HG02840 (cell line): ENCODE results near the gene NFATC2IP.
A peak's percentile ranks its signal among the peaks of the same experiment; 100 is the strongest.

Experiments
- ATAC-seq: cut with Tn5 transposase; IDR thresholded peaks from one replicate; pipeline ENCODE4 v1.9.1; 2021; ENCODE audit warnings: mild to moderate bottlenecking, moderate library complexity, moderate number of reproducible peaks; ENCODE audit not compliant: unreplicated experiment, low FRiP score

Gene NFATC2IP

GRCh38 chr16:28950648-28951409 lies at the start of gene NFATC2IP:
NFATC2IP (plus strand) TSS chr16:28950937; CDS start chr16:28951012, 75 bp downstream.
- peak; percentile 93 for ATAC-seq

- no peak for ATAC-seq
Observed at GRCh38 chr16:28901862-28902261, 48.9 kb upstream of the NFATC2IP start.

DNA sequence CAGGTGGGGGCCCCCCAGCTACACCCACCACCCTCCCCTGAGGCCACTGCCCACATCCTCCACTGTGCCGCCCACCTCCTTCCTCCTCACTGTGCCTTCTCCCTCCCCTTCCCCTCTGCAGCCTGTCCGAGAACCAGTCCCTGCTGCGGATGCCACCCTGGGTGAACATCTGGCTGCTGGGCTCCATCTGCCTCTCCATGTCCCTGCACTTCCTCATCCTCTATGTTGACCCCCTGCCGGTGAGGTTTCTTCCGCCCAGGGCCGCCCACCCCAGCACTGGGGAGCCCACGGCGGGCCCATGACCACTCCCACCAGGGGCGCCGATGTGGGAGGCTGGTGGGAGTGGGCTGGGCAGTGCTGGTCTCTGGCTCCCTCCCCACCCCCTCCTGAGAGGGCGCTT lies 47.8 kb upstream of the NFATC2IP start:
- ATAC-seq = no peak

GRCh38 chr16:28903344-28904042 lies 47.2 kb upstream of the NFATC2IP start:
- no peak for ATAC-seq

- ATAC-seq = no peak
Observed at GRCh38 chr16:28904363-28904762, 46.4 kb upstream of the NFATC2IP start.

- ATAC-seq = no peak
Observed at GRCh38 chr16:28904828-28905227, 45.9 kb upstream of the NFATC2IP start.

DNA sequence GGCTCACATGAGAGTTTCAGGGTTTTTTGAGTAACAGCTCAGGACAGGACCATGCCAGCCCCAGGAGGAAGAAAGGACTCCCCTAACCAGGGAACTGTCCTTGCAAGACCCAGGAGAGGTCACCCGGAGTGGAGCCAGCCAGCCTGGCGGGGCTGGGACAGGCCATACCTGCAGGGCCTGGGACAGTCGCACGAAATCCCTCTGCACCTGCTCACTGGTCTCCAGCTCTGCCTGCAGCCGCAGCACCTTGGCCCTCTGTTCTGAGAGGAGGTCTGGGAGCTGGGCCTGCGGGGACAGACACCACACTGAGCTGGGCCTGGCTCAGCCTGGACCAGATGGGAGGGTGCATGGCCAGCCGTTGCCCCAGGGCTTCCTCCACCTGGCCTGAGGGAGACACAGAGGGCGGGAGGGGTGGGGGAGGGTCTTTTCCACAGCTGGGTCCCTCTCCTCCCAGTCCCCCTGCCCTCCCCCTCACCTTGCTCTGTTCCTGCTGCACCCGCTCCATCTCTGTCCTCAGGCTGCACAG lies 45.4 kb upstream of the NFATC2IP start:
- no peak for ATAC-seq

- ATAC-seq = no peak
Observed at GRCh38 chr16:28905800-28906372, 44.9 kb upstream of the NFATC2IP start.

DNA sequence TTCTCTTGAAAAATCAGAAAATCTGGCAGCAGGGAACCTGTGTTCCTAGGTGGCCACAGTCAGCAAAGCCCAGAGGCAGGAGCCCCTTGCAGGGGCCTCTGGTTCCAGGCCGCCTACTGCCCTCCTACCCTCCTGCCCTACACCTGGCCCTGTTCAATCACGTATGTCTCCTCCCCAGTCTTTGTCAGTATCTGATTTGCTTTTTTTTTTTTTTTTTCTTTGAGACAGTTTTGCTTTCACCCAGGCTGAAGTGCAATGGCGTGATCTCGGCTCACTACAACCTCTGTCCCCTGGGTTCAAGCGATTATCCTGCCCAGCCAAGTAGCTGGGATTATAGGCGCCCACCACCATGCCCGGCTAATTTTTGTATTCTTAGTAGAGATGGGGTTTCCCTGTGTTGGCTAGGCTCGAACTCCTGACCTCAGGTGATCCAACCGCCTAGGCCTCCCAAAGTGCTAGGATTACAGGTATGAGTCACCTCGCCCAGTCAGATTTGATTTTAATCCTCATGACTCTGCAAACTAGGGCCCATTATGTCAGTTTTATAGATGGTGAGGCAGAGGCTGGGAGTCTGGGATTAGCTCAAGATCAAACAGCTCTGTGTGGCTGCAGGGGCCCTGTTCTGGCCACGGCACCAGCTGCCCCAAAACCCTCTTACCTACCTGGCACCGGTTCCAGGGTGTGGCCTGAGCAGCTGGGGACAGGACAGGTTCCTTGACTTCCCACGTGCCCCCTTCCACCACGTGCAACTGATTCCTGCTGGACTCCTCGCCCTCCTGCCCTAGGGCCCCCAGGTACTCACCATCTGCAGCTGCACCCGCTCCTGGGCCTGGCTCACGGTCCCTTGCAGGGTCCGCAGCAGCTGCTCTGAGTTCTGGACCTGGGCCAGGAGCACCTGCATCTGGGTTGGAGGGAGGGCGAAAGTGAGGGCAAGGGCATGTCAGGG lies 40.4 kb upstream of the NFATC2IP start:
- ATAC-seq = no peak

- ATAC-seq = no peak
Observed at GRCh38 chr16:28912558-28912957, 38.2 kb upstream of the NFATC2IP start.

GRCh38 chr16:28913946-28914724 lies 36.6 kb upstream of the NFATC2IP start:
- no peak for ATAC-seq

- no peak for ATAC-seq
Observed at GRCh38 chr16:28915181-28915580, 35.6 kb upstream of the NFATC2IP start.

- no peak for ATAC-seq
Observed at GRCh38 chr16:28917095-28917494, 33.6 kb upstream of the NFATC2IP start.

GRCh38 chr16:28918698-28919097 lies 32.0 kb upstream of the NFATC2IP start:
- no peak for ATAC-seq

DNA sequence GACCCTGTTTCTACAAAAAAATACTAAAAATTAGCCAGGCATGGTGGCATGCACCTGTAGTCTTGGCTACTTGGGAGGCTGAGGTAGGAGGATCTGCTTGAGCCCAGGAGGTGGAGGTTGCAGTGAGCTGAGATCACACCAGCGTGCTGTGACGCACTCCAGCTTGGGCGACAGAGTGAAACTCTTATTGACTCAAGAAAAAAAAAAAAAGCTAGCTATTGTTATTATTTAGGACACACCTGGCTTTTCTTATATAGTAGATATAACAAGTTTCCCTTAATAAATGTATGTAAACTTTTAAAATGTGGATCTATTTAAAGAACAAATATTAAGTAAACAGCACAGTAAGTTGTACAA lies 27.5 kb upstream of the NFATC2IP start:
- no peak for ATAC-seq

- peak; percentile 42 for ATAC-seq
Observed at GRCh38 chr16:28923652-28924398, 26.9 kb upstream of the NFATC2IP start.

DNA sequence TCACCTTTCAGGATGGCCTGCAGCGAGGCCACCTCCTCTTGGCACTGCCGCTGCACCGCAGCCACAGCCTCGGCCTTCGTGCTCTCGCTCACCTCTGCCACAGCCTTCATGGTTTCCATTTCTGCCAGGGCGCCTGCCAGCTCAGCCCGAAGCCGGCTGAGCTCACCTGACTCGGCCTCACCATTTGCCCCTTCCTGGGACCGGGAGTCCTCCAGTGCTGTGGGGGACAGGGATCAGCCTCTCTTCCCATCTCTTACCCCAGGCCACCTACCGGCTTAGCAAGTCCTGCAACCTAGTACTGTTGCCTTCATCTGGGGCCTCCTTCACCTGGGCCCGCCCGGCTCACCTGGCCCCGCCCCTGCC lies 26.4 kb upstream of the NFATC2IP start:
- ATAC-seq = peak; percentile 10

- ATAC-seq = peak; percentile 55
Observed at GRCh38 chr16:28924762-28925385, 25.9 kb upstream of the NFATC2IP start, which contains the start of gene RABEP2. RABEP2 (minus strand) TSS chr16:28925238; CDS start chr16:28925163, 75 bp downstream.
